Glomerular endothelial cell (primary cell): ENCODE data around the gene MMEL1. TPM values are rescaled to one million over a fixed set of nuclear protein-coding genes. Genes with fewer than 3 reads are reported as not detected.
"Not testable (repeated sequence)": the region's sequence is repeated elsewhere in the genome, so short reads cannot be mapped to it uniquely, and the experiment has no call there.

ENCODE experiments used
- DNase-seq: peaks from one replicate; pipeline ENCODE4 v3.0.0-alpha.2; 2011; ENCODE audit warnings: low read depth, low spot score; ENCODE audit errors: extremely low read depth
- total RNA-seq: library from RNA; depleted of rRNA; stranded (reverse); fragments of >200 nt; gene quantifications from 2 replicates; pipeline ENCODE4 v1.2.3, GENCODE V29; 2015

The MMEL1 gene
- total RNA-seq: 0.15 and 0.93 TPM in 2 replicates

DNA sequence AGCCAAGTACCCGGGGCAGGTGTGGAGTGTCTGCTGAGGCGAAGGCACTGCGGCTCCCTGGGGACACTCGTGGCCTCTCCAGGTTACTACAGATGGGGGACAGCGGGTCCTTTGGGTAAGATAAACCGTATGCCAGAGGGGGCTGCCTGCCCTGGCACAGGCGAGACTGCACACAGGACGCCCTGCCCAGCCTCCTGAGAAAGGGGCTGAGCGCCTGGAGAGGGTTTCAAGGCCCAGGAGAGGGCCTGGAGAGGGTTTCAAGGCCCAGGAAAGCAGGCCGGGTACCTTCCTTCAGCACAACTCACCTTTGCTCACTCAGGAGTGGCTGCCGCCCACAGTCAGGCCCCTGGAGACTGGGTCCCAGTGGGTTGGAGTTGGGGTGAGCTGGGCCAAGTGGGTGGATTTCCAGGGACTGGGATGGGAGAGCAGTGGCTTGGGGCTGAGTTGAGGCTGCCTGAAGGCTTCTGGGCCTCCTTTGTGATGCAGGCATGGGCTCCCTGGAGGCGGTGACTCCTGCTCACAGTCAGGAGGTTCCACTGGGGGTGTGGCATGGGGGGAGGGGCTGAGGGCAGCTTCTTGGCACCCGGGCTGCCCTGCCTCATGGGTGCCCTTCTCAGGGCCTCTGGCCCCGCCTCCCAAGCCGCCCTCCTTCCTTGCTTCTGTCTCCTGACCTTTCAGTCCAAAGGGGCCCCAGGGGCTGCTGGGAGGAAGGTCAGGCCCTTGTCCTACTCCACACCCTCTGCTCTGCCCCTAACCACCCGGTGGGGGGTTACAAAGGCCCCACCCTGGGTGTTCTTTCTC, at the start of gene MMEL1:
TSS of gene MMEL1 (minus strand) at position 456 of the 801 bp plus-strand sequence. CDS start 3,532 bp downstream, outside the sequence.
- DNase-seq: no peak

GRCh38 chr1:2676726-2677125, 43.9 kb upstream of the MMEL1 start:
- DNase-seq: not testable (repeated sequence)

GRCh38 chr1:2671656-2672055, 38.8 kb upstream of the MMEL1 start:
- not testable (repeated sequence) for DNase-seq

- DNase-seq: not testable (repeated sequence)
Measured at GRCh38 chr1:2659806-2660205, 27.0 kb upstream of the MMEL1 start.

- not testable (repeated sequence) for DNase-seq
Measured at GRCh38 chr1:2657909-2658308, 25.1 kb upstream of the MMEL1 start.

DNA sequence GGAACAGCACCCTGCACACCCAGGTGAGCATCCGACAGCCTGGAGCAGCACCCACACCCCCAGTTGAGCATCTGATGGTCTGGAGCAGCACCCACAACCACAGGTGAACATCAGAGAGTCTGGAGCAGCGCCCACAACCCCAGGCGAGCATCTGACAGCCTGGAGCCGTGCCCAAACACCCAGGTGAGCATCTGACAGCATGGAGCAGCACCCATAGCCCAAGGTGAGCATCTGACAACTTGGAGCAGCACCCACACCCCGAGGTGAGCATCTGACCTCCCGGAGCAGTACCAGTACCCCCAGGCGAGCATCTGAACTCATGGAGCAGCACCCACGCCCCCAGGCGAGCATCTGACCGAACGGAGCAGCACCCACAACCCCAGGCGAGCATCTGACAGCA, 24.3 kb upstream of the MMEL1 start:
- DNase-seq: not testable (repeated sequence)

DNA sequence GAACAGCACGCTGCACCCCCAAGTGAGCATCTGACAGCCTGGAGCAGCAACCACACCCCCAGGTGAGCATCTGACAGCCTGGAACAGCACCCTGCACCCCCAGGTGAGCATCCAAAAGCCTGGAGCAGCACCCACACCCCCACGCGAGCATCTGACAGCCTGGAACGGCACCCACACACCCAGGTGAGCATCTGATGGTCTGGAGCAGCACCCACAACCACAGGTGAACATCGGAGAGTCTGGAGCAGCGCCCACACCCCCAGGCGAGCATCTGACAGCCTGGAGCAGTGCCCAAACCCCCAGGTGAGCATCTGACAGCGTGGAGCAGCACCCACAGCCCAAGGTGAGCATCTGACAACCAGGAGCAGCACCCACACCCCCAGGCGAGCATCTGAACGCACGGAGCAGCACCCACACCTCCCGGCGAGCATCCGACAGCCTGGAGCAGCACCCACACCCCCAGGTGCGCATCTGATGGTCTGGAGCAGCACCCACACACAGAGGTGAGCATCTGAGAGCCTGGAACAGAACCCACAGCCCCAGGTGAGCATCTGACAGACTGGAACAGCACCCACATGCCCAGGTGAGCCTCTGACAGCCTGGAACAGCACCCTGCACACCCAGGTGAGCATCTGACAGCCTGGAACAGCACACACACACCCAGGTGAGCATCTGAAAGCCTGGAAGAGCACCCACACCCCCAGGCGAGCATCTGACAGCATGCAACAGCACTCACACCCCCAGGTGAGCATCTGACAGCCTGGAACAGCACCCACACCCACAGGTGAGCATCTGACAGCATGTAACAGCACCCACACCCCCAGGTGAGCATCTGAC, 23.0 kb upstream of the MMEL1 start:
- not testable (repeated sequence) for DNase-seq

DNA sequence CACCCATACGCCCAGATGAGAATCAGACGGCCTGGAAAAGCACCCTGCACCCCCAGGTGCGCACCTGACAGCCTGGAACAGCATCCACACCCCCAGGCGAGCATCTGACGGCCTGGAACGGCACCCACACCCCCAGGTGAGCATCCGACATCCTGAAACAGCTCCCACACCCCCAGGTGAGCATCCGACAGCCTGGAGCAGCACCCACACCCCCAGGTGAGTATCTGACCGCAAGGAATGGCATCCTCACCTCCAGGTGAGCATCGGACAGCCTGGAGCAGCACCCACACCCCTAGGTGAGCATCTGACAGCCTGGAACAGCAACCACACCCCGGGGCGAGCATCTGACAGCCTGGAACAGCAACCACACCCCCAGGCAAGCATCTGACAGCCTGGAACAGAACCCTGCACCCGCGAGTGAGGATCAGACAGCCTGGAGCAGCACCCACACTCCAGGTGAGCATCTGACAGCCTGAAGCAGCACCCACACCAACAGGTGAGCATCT, 21.7 kb upstream of the MMEL1 start:
- not testable (repeated sequence) for DNase-seq

GRCh38 chr1:2653741-2654442, 21.1 kb upstream of the MMEL1 start:
- not testable (repeated sequence) for DNase-seq

- DNase-seq: not testable (repeated sequence)
Measured at GRCh38 chr1:2652926-2653571, 20.2 kb upstream of the MMEL1 start.

DNA sequence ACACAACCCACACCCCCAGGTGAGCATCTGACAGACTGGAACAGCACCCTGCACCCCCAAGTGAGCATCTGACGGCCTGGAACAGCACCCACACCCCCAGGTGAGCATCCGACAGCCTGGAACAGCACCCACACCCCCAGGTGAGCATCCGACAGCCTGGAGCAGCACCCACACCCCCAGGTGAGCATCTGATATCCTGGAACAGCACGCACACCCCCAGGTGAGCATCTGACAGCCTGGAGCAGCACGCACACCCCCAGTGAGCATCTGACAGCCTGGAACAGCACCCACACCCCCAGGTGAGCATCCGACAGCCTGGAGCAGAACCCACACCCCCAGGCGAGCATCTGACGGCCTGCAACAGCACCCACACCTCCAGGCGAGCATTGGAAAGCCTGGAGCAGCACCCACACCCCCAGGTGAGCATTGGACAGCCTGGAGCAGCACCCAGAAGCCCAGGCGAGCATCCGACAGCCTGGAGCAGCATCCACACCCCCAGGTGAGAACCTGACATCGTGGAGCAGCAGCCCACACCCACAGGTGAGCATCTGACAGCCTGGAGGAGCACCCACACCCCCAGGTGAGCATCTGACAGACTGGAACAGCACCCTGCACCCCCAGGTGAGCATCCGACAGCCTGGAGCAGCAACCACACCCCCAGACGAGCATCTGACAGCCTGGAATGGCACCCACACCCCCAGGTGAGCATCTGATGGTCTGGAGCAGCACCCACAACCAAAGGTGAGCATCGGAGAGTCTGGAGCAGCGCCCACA, 19.5 kb upstream of the MMEL1 start:
- DNase-seq: not testable (repeated sequence)

- no peak for DNase-seq
Measured at GRCh38 chr1:2650967-2651645, 18.3 kb upstream of the MMEL1 start.

GRCh38 chr1:2646837-2647236, 14.0 kb upstream of the MMEL1 start:
- no peak for DNase-seq

DNA sequence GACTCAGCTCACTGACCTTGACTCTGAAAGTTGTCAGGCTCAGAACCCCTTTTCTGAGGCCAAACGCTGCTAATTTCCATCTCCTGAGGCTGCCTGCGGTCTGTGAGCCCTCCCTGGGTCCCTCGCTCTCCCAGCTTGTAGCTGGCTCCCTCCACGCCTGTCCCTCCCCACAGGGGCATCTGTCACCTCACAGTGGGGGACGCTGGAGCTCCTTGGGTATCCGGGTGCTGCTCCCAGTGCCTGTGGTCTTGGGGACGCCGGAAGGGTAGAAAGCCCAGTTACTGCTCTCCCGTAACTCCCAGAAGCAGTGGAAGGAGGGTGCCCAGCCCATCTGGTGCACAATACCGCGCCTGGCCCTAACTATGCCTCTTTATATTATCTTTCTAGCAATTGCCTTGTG, 13.0 kb upstream of the MMEL1 start:
- DNase-seq: no peak

GRCh38 chr1:2645143-2645542, 12.3 kb upstream of the MMEL1 start:
- no peak for DNase-seq

DNA sequence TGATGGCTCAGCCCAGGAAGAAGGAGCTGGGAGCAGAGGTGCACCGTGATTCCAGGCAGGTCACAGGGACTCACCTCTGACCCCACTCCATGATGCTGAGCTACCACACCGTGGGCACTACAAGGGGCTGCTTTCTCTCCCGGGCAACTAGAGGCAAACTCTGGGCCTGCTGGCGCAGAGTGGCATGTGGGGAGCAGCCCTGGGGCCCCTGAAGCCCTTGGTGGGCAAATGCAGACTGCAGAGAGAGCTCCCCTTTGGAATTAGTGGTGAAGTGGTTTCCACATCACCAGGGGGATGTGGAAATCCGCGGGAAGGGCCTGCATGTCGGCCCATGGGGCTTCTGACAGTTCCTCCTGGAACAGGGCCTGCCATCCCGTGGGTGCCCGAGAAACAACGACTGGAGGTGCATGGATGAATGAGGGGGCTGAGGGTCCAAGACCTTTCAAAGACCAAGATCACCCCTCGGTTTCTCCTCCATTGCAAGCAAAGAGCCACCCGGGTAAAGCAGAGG, 11.8 kb upstream of the MMEL1 start:
- DNase-seq: no peak

- DNase-seq: no peak
Measured at GRCh38 chr1:2644171-2644570, 11.4 kb upstream of the MMEL1 start.

DNA sequence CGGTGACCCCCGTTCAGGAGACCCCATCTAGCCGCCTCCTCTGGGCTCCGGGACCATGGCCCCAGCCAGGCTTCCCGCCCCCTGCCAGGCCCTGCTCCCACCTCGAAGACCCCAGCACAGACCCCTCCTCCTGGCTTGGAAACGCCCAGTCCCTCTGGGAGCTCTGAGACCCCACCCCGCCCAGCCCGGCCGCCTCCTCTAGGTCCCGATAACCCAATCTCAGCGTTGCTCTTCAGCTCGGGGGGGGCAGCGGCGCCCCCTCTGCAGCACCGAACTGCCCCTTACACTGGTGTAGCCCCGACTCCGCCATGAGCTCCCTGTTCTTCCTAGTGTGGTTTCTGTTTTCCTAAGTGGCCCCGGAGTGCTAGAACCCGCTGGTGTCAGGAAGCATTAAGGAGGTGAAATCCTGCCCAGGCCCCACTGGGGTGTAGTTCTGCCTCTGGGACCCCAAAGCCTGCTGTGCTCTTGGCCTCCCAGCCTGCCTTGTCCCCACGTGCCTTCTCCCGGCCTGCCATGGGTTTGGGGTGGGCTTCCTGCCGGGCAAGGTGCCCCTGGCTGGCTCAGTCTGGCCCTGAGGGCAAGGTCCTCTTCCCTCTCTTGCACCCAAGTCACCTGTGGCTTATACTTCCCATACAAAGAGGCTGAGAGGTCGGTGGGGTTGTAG, 10.7 kb upstream of the MMEL1 start:
- DNase-seq: no peak
